K562 (cell line): Measurements from ENCODE around the gene AAK1. TPM values are rescaled to one million over a fixed set of nuclear protein-coding genes. Genes with fewer than 3 reads are reported as not detected.

Experiments used
- ATAC-seq: fragments of 200-7000 bp; cut with Tn5 transposase; 3 replicates; pipeline ENCODE4 v1.9.1; 2020; ENCODE audit warnings: moderate library complexity
- BruUV-seq: library from RNA; stranded (reverse); fragments of 400-500 nt; replicated peaks from 2 replicates; lab custom pipeline; 2021; lab: Mats Ljungman, UMichigan
- CTCF ChIA-PET: fragments of 300-600 bp; formaldehyde crosslinking; extraction: SDS; loops from one replicate; lab custom pipeline; 2021; ENCODE audit warnings: low intra/inter-chr PET ratio; lab: Yijun Ruan, JAX
- POLR2A ChIA-PET: fragments of 300-600, 350-650 bp; sonication (Branson Sonifier 250); formaldehyde crosslinking; extraction: SDS; loops from one replicate; lab custom pipeline; 2021; ENCODE audit warnings: antibody characterized with exemption, inconsistent platforms; lab: Yijun Ruan, JAX
- DNase-seq, 4 experiments: peaks; one replicate each; pipeline versions ENCODE4 v3.0.0 to v3.0.0-alpha.2; 2011 to 2018; ENCODE audit warnings: low spot score in 3 of 4, mixed read lengths in 3 of 4; ENCODE audit errors: extremely low read depth in 1 of 4
- FAIRE-seq: peaks from 2 replicates; lab custom pipeline; 2011; peaks lifted over from hg19 to GRCh38; lab: Jason Lieb, UNC
- H2AFZ ChIP-seq: 2 replicates; pipeline ENCODE4 v1.6.0; 2011; ENCODE audit warnings: low read depth, low read length, control low read depth, inconsistent platforms
- H3K27ac ChIP-seq: fragments of 200-600 bp; 3 replicates; pipeline ENCODE4 v1.8.0; 2011; ENCODE audit warnings: low read depth, mild to moderate bottlenecking, control low read depth, inconsistent platforms, low read length, moderate library complexity, mixed read lengths; ENCODE audit errors: extremely low read depth
- H3K27me3 ChIP-seq, 2 experiments: fragments of 300-600 bp in 1 of 2; 2 replicates in 1 of 2; 3 replicates in 1 of 2; pipeline versions ENCODE4 v1.6.0 to v1.8.0; 2011; ENCODE audit warnings: inconsistent platforms in 2 of 2, low read length in 2 of 2, mild to moderate bottlenecking in 1 of 2, mixed read lengths in 1 of 2, moderate library complexity in 1 of 2; ENCODE audit not compliant: control insufficient read depth in 2 of 2, insufficient read depth in 2 of 2
- H3K36me3 ChIP-seq: fragments of 300-600 bp; 3 replicates; pipeline ENCODE4 v1.8.0; 2011; ENCODE audit warnings: mild to moderate bottlenecking, low read length, inconsistent platforms; ENCODE audit not compliant: control insufficient read depth, insufficient read depth
- H3K4me1 ChIP-seq, 2 experiments: fragments of 200-600 bp in 1 of 2; replicated peaks in 1 of 2; 2 replicates in 1 of 2; 3 replicates in 1 of 2; pipeline versions ENCODE4 v1.5.1 to v1.8.0; 2011; ENCODE audit warnings: inconsistent platforms in 2 of 2, low read length in 2 of 2, mild to moderate bottlenecking in 1 of 2, mixed read lengths in 1 of 2, moderate library complexity in 1 of 2; ENCODE audit not compliant: control insufficient read depth in 2 of 2, insufficient read depth in 2 of 2
- H3K4me2 ChIP-seq: 2 replicates; pipeline ENCODE4 v1.6.1; 2011; ENCODE audit warnings: low read length, control low read depth, inconsistent platforms, mixed read lengths; ENCODE audit not compliant: insufficient read depth
- H3K4me3 ChIP-seq: fragments of 200-600 bp; sonication (generic), shearing (Covaris generic); 2 replicates; pipeline ENCODE4 v1.5.1; 2016; ENCODE audit warnings: control low read depth, inconsistent platforms
- H3K79me2 ChIP-seq: fragments of 200-600 bp; 3 replicates; pipeline ENCODE4 v1.8.0; 2011; ENCODE audit warnings: low read length, inconsistent platforms; ENCODE audit not compliant: control insufficient read depth, insufficient read depth
- H3K9ac ChIP-seq, 2 experiments: 2 replicates each; pipeline versions ENCODE4 v1.6.0 to v1.6.1; 2011; ENCODE audit warnings: low read depth in 2 of 2, low read length in 2 of 2, control low read depth in 1 of 2, inconsistent platforms in 1 of 2, mild to moderate bottlenecking in 1 of 2, mixed read lengths in 1 of 2; ENCODE audit not compliant: insufficient read depth in 1 of 2
- H3K9me1 ChIP-seq: one replicate; pipeline ENCODE4 v1.6.0; 2011; ENCODE audit warnings: inconsistent platforms, mild to moderate bottlenecking, low read length, moderate library complexity; ENCODE audit not compliant: control insufficient read depth, insufficient read depth
- H3K9me3 ChIP-seq: replicated peaks from 2 replicates; pipeline ENCODE4 v1.5.1; 2011; ENCODE audit warnings: low read depth, low read length, inconsistent platforms; ENCODE audit not compliant: control insufficient read depth, insufficient read depth
- H4K20me1 ChIP-seq: replicated peaks from 2 replicates; pipeline ENCODE4 v1.6.1; 2011; ENCODE audit warnings: low read length, inconsistent platforms, mixed read lengths; ENCODE audit not compliant: control insufficient read depth, insufficient read depth
- ARID2 ChIP-seq: fragments of 450-650 bp; IDR thresholded peaks from 2 replicates; pipeline ENCODE4 v1.6.1; 2017; ENCODE audit warnings: antibody characterized with exemption, mild to moderate bottlenecking
- ASH1L ChIP-seq: fragments of 450-650 bp; IDR thresholded peaks from 2 replicates; pipeline ENCODE4 v1.6.1; 2018; ENCODE audit warnings: borderline replicate concordance, mild to moderate bottlenecking, low read depth; ENCODE audit not compliant: partially characterized antibody
- EZH2 ChIP-seq: IDR thresholded peaks from 2 replicates; pipeline ENCODE4 v1.6.1; 2012; ENCODE audit warnings: low read depth, mild to moderate bottlenecking, inconsistent platforms, low read length, borderline replicate concordance
- HCFC1 ChIP-seq: IDR thresholded peaks from 2 replicates; pipeline ENCODE4 v1.6.1; 2012; ENCODE audit warnings: low read depth, low read length, improper control_type of control experiment
- MBD2 ChIP-seq: sonication (generic); IDR thresholded peaks from 2 replicates; pipeline ENCODE4 v1.6.1; 2016; ENCODE audit warnings: low read depth, borderline replicate concordance
- NFYB ChIP-seq: IDR thresholded peaks from 2 replicates; pipeline ENCODE4 v1.6.1; 2011; ENCODE audit warnings: mild to moderate bottlenecking, moderate library complexity; ENCODE audit not compliant: insufficient read length; ENCODE audit errors: extremely low read depth
- PTRF ChIP-seq: fragments of 450-650 bp; IDR thresholded peaks from 2 replicates; pipeline ENCODE4 v1.6.1; 2016; ENCODE audit warnings: mild to moderate bottlenecking, missing genetic modification characterization, missing compliant biosample characterization
- SMAD2 ChIP-seq: fragments of 150-350 bp; IDR thresholded peaks from 2 replicates; pipeline ENCODE4 v1.6.1; 2014; ENCODE audit warnings: low read depth, mild to moderate bottlenecking, low read length
- SPI1 ChIP-seq: IDR thresholded peaks from 2 replicates; pipeline ENCODE4 v1.6.1; 2011; ENCODE audit warnings: low read depth, low read length, control low read depth, borderline replicate concordance
- TCFL5 ChIP-seq: fragments of 250-450 bp; sonication (Bioruptor Pico); conservative IDR thresholded peaks from 2 replicates; pipeline ENCODE4 v1.6.1; 2021; ENCODE audit warnings: mild to moderate bottlenecking, moderate library complexity, matching md5 sums
- ZNF165 ChIP-seq: fragments of 250-450 bp; sonication (Bioruptor Pico); IDR thresholded peaks from 2 replicates; pipeline ENCODE4 v1.4.0; 2020; ENCODE audit warnings: borderline replicate concordance
- ZNF239 ChIP-seq: fragments of 250-450 bp; sonication (Bioruptor Pico); IDR thresholded peaks from 2 replicates; pipeline ENCODE4 v1.4.0; 2020; ENCODE audit warnings: mild to moderate bottlenecking
- WGBS: fragments of 100-300 bp; shearing (Covaris generic); methylation state at CpG from one replicate; pipeline ENCODE4 v1.1.6; 2016; ENCODE audit warnings: low coverage, mixed read lengths; ENCODE audit not compliant: insufficient coverage; ENCODE audit errors: missing lambda C conversion rate; 5-methylcytosine and 5-hydroxymethylcytosine counted together
- in situ Hi-C: fragments of 300-500 bp; cut with MboI; formaldehyde crosslinking; loops from 4 replicates; pipeline ENCODE4 v1.15.0; 2018; ENCODE audit warnings: inconsistent platforms, mixed read lengths
- intact Hi-C: fragments of 100-400 bp; cut with micrococcal nuclease; formaldehyde crosslinking; loops from 2 replicates; pipeline ENCODE4 v1.14.2; 2022
- polyA plus RNA-seq, 8 experiments: library from polyadenylated mRNA; depleted of rRNA in 4 of 8; stranded (reverse) in 5 of 8; unstranded in 3 of 8; fragments of >200 nt; fragmentation: Nextera tagmentation in 2 of 8; fragmentation: Illumina TruSeq in 1 of 8; extraction: Ambion mirVana in 2 of 8; extraction: Trizol in 1 of 8; gene quantifications; 2 replicates each; pipeline versions ENCODE4 v1.2.1 to v1.2.3, GENCODE V29; 2011 to 2014; ENCODE audit warnings: inconsistent platforms in 1 of 8, missing spikeins in 1 of 8
- total RNA-seq, 7 experiments: library from RNA; depleted of rRNA in 6 of 7; stranded (reverse); fragments of >200 nt in 6 of 7; fragmentation: Illumina TruSeq in 2 of 7; extraction: Trizol in 2 of 7; gene quantifications; 2 replicates each; pipeline versions ENCODE4 v1.2.1 to v1.2.3, GENCODE V29; 2011 to 2021; ENCODE audit warnings: low replicate concordance in 1 of 7
- TF ChIP-seq, protein P1 (sequence below): fragments of 450-650 bp; IDR thresholded peaks from 2 replicates; pipeline ENCODE4 v1.6.1; 2017; ENCODE audit warnings: antibody characterized with exemption, mild to moderate bottlenecking

The AAK1 gene
- total and polyA plus RNA-seq, 9 of the 15 experiments (the other 6 are each of a cell fraction or from before 2014, with no cell fraction given), result 0.89 to 17.1 (median 6.0) TPM

DNA sequence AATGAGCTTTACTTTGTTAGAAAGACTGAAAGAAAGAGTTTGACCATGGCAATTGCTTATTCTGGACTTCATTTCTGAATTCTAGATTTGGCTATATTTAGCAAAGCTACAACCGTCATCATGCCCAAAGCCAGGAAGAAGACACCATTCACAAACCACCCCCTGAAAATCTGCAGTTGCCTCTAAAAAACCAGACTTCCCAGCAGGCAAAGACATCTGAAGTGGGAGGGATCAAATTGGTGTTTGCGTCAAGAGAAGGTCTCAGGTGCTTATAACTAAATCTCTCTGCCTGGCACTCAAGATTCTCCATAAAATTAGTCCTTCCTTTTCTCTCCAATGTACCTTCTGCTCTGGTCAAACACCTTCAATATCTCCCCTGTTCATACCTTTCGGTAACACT is 5.6 kb downstream of the AAK1 start:
- DNase-seq (no peak), FAIRE-seq (no peak), ATAC-seq (no peak)
- Histone ChIP-seq H3K9me3 (no peaks in the 10 kb centered on the region), H3K4me2 (no peak overlapping the region), H3K4me1 (peaks cover 9 to 32% of the 10 kb centered on the region in 2 experiments; a peak in 4 of 5 replicates), H3K36me3 (no peaks in the 10 kb centered on the region), H4K20me1 (peaks cover 6% of the 10 kb centered on the region; the same call in 1 of the 2 replicates), H3K9ac (no peak overlapping the region), H3K27me3 (no peaks in the 10 kb centered on the region), H3K4me3 (no peak overlapping the region), H3K27ac (no peak overlapping the region), H3K79me2 (peaks cover 24% of the 10 kb centered on the region), H2AFZ (no peak overlapping the region), H3K9me1 (no peaks in the 10 kb centered on the region)
- 69% methylated on average over 3 of the region's 3 CpGs for WGBS
- intact Hi-C loops, result no loop called here
- BruUV-seq, result no TSS peak
- TF ChIP-seq ASH1L (no peak), MBD2 (no peak), NFYB (no peak), SPI1 (no peak), PTRF (tag) (no peak), ZNF239 (CRISPR knock-in tag) (no peak), EZH2 (no peak), SMAD2 (no peak), HCFC1 (no peak), TCFL5 (CRISPR knock-in tag) (no peak), ARID2 (no peak), ZNF165 (CRISPR knock-in tag) (no peak)
- TF ChIP-seq, protein P1, sequence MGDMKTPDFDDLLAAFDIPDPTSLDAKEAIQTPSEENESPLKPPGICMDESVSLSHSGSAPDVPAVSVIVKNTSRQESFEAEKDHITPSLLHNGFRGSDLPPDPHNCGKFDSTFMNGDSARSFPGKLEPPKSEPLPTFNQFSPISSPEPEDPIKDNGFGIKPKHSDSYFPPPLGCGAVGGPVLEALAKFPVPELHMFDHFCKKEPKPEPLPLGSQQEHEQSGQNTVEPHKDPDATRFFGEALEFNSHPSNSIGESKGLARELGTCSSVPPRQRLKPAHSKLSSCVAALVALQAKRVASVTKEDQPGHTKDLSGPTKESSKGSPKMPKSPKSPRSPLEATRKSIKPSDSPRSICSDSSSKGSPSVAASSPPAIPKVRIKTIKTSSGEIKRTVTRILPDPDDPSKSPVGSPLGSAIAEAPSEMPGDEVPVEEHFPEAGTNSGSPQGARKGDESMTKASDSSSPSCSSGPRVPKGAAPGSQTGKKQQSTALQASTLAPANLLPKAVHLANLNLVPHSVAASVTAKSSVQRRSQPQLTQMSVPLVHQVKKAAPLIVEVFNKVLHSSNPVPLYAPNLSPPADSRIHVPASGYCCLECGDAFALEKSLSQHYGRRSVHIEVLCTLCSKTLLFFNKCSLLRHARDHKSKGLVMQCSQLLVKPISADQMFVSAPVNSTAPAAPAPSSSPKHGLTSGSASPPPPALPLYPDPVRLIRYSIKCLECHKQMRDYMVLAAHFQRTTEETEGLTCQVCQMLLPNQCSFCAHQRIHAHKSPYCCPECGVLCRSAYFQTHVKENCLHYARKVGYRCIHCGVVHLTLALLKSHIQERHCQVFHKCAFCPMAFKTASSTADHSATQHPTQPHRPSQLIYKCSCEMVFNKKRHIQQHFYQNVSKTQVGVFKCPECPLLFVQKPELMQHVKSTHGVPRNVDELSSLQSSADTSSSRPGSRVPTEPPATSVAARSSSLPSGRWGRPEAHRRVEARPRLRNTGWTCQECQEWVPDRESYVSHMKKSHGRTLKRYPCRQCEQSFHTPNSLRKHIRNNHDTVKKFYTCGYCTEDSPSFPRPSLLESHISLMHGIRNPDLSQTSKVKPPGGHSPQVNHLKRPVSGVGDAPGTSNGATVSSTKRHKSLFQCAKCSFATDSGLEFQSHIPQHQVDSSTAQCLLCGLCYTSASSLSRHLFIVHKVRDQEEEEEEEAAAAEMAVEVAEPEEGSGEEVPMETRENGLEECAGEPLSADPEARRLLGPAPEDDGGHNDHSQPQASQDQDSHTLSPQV, result no peak
- in situ Hi-C loops, result no loop called here
- ChIA-PET POLR2A (interaction anchor here (0.6 to 7.7 kb wide), 5 partner anchors 7 to 303 kb away, joined by 3 to 70 read pairs (median 4); partner anchors contain the start of gene AAK1), CTCF (no interaction called here)
